ENCODE measurements around the gene NME2. TPM values are rescaled to one million over a fixed set of nuclear protein-coding genes. Genes with fewer than 3 reads are reported as not detected.
A peak's percentile ranks its signal among the peaks of the same experiment; 100 is the strongest.

Gene NME2
- total and polyA plus RNA-seq, 2 of the 8 experiments (the other 6 are each of a cell fraction or from before 2014, with no cell fraction given), result 827 to 929 TPM

- no peak overlapping the region for H4K91ac ChIP-seq (replicated peaks; ENCODE audit: insufficient read length, low read length)
- no peak overlapping the region for H3K23ac ChIP-seq (ENCODE audit: insufficient read length)
- peaks cover 10 to 49% of the 10 kb centered on the region in 2 experiments for H3K79me2 ChIP-seq (ENCODE audit: control insufficient read depth in 1 of 2, insufficient read depth in 2 of 2, low read length in 2 of 2)
- no peak for FAIRE-seq
- H2BK12ac ChIP-seq (ENCODE audit: low read depth, low read length), result no peak overlapping the region
- WGBS, 2 experiments (ENCODE audit: extremely low coverage in 1 of 2, insufficient coverage in 1 of 2, insufficient read length in 1 of 2, insufficient replicate concordance in 2 of 2, low coverage in 1 of 2, low lambda C conversion rate in 2 of 2, missing lambda C conversion rate in 1 of 2), result 22% methylated on average over 6 of the region's 6 CpGs; no CpG with 5 or more reads in 1 of the 2 experiments
- peaks cover 0 to 4% of the 10 kb centered on the region in 2 experiments for H4K20me1 ChIP-seq (replicated peaks in 1 of 2; ENCODE audit: control insufficient read depth in 1 of 2, insufficient read depth in 2 of 2, low read length in 2 of 2)
- H3K14ac ChIP-seq (ENCODE audit: insufficient read length), result no peak overlapping the region
- ChIA-PET POLR2A (ENCODE audit: partially characterized antibody) (interaction anchor here (0.9 to 6.1 kb wide), 11 partner anchors 10 to 288 kb away, joined by 3 to 82 read pairs (median 5); partner anchors contain the start of genes NME2, SPAG9 and TOB1), CTCF (ENCODE audit: partially characterized antibody) (interaction anchor here (1.2 to 1.5 kb wide), 4 partner anchors 11 to 154 kb away, joined by 3 to 8 read pairs (median 6); no protein-coding TSS in a partner anchor)
- peak overlapping the region; percentile 2; the same call in 1 of the 2 replicates for H2AK5ac ChIP-seq (ENCODE audit: low read depth, low read length)
- DNase-seq (ENCODE audit: low read depth in 1 of 2, low spot score in 2 of 2), result no peak
- H3K27ac ChIP-seq (ENCODE audit: low read depth, low read length), result peak overlapping the region; percentile 72; the same call in 1 of the 2 replicates
- H3K36me3 ChIP-seq (ENCODE audit: control insufficient read depth in 2 of 4, insufficient read depth in 4 of 4, low read length in 3 of 4), result peaks cover 12 to 25% (median 16%) of the 10 kb centered on the region in 4 experiments
- H2BK120ac ChIP-seq (replicated peaks; ENCODE audit: low read depth, low read length), result no peak overlapping the region
- no peak overlapping the region for H2BK20ac ChIP-seq (ENCODE audit: low read length)
- H2BK15ac ChIP-seq (ENCODE audit: low read length), result no peak overlapping the region
- no peaks in the 10 kb centered on the region for H3K27me3 ChIP-seq (replicated peaks in 1 of 4; ENCODE audit: control insufficient read depth in 3 of 4, extremely low read depth in 1 of 4, insufficient read depth in 3 of 4, low read length in 3 of 4)
- H3K23me2 ChIP-seq (ENCODE audit: low read depth, low read length), result peaks cover 5% of the 10 kb centered on the region
- H4K8ac ChIP-seq (ENCODE audit: extremely low read depth, insufficient read depth, low read length), result no peak overlapping the region; the same call in 1 of the 2 replicates
- H3K18ac ChIP-seq (ENCODE audit: extremely low read depth, low read length), result no peak overlapping the region
- no peaks in the 10 kb centered on the region for H3K9me3 ChIP-seq (ENCODE audit: insufficient read depth in 2 of 2, low read depth in 1 of 2, low read length in 1 of 2)
- TF ChIP-seq POLR2A (IDR thresholded peaks at IDR 0.05; ENCODE audit: control extremely low read depth in 1 of 2, low read depth in 2 of 2, low read length in 2 of 2) (peak in 1 of 2 experiments; percentile 11; a peak in 1 of 3 replicates), HDAC6 (IDR thresholded peaks at IDR 0.05; ENCODE audit: low read depth, low read length) (no peak)
- peak overlapping the region; percentile 85 to 95 for H3K4me2 ChIP-seq (ENCODE audit: insufficient read depth in 1 of 2, low read depth in 2 of 2, low read length in 2 of 2)
- peak overlapping the region; percentile 71 to 91 (median 80) for H3K4me3 ChIP-seq (ENCODE audit: extremely low read depth in 1 of 4, insufficient read depth in 2 of 4, low read depth in 3 of 4, low read length in 4 of 4)
- H3K4ac ChIP-seq (replicated peaks; ENCODE audit: insufficient read length, low read depth, low read length), result no peak overlapping the region
- H2BK5ac ChIP-seq (ENCODE audit: low read depth, low read length), result no peak overlapping the region; the same call in 1 of the 2 replicates
- H2AFZ ChIP-seq (ENCODE audit: low read length), result no peak overlapping the region
- H3K4me1 ChIP-seq (replicated peaks in 1 of 4; ENCODE audit: control insufficient read depth in 3 of 4, insufficient read depth in 4 of 4, low read length in 3 of 4), result peaks cover 0 to 2% (median 0%) of the 10 kb centered on the region in 4 experiments; a peak in 3 of 7 replicates
- peaks cover 11% of the 10 kb centered on the region for H3K79me1 ChIP-seq (ENCODE audit: low read depth, low read length)
- peak overlapping the region; percentile 76 to 94 (median 89) for H3K9ac ChIP-seq (replicated peaks in 1 of 4; ENCODE audit: extremely low read depth in 1 of 4, low read depth in 3 of 4, low read length in 3 of 4)
- no peak overlapping the region for H4K5ac ChIP-seq (ENCODE audit: insufficient read length, low read depth, low read length)
- no peak overlapping the region for H3K56ac ChIP-seq (replicated peaks; ENCODE audit: insufficient read length, low read depth, low read length)
Observed at GRCh38 chr17:51154176-51154575, 12.0 kb upstream of the NME2 start.

Measured in H1 (cell line).